GM21786 (cell line): ENCODE measurements around the gene MPV17.
"Not testable (repeated sequence)": the region's sequence is repeated elsewhere in the genome, so short reads cannot be mapped to it uniquely, and the experiment has no call there.

Experiments
- ATAC-seq: cut with Tn5 transposase; IDR thresholded peaks from one replicate; pipeline ENCODE4 v1.9.1; 2021; ENCODE audit not compliant: unreplicated experiment

MPV17 gene

DNA sequence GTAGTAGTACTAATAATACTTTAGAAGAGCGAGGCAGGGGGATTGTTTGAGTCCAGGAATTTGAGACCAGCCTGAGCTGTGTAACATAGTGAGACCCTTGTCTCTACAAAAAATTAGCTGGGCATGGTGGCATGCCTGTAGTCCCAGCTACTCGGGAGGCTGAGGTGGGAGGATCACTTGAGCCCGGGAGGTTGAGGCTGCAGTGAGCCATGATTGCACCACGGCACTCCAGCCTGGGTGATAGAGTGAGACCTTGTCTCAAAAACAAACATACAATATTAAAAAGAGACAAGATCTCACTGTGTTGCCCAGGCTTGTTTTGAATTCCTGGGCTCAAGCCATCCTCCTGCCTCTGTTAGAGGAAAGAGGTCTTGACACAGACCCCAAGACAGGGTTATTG lies 22.3 kb downstream of the MPV17 start:
- ATAC-seq = not testable (repeated sequence)

DNA sequence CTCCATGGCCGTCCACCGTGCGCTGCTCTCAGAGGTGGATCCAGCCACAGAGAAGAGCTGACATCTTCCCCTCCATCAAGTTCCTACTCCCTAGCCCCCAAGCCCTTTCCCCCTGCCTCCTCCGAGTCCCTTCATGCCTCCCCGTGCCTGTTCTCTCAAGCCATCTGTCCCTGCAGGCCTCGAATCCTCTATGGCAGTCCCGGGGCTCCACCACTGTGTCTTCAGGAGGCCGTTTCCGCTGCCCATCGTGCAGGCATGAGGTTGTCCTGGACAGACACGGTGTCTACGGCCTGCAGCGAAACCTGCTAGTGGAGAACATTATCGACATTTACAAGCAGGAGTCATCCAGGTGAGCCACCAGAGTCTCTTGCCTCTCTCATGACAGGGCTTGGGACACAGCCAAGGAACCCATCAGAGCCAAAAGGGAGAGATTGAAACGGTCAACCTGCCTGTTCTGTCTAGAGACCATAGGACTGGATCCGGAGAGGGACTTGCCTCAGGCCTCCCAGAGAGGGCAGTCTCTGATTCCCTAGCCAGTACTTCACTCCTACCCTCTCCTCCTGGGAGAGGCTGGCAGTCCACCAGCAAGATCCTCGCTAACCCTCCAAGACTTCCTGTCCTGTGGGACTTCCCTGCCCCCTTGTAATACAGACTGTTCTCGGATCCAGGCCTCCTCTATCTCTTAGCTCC lies 24.4 kb downstream of the MPV17 start:
- ATAC-seq = no peak

- ATAC-seq = no peak
Observed at GRCh38 chr2:27297195-27297594, 25.7 kb downstream of the MPV17 start.

DNA sequence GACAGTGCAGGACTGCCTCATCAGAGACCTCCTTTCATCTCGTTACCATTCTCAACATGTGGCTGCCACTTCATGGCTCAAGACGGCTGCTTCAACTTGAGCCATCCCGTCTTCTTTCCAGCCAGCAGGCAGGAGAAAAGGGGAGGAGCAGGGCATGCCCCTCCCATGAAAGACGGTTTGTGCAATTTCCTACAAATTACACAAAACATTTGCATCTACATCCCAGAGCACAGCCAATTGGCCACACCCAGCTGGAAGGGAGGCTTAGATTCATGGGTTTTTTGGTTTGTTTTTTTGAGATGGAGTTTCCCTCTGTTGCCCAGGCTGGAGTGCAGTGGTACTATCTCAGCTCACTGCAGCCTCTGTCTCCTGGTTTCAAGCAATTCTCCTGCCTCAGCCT lies 26.4 kb downstream of the MPV17 start:
- ATAC-seq = no peak

DNA sequence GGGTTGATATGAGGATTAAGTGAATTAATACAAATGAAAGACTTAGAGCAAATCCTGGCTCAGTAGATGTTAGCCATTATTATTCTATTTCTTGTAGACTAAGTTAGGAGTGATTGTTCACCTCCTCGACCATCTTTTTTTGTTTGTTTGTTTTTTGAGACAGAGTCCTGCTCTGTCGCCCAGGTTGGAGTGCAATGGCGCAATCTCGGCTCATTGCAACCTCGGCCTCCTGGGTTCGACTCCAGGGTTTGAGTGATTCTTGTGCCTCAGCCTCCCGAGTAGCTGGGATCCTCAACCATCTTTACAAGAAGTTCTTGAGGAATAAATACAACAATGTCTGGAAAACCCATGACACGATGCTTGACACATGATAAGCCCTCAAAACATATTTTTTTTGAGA lies 28.0 kb downstream of the MPV17 start:
- ATAC-seq = no peak

DNA sequence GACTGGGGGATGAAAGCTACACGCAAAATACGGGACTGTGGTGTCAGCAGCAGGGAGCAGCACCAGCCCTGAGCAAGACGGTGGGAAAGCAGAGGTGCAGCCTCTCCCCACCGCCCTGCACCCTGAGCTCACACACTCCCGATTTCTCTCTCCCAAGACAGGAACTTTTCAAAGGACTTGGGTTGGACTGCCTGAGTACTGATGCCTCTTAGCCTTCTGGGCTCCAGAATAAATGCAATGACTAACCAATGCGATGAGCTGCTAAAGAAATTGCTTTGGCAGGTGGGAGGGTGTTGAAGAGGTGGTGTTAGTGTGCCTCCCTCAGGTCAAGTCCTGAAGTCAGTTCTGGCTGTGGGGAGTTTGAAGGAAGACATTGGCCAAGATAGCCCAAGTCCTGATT lies 31.0 kb downstream of the MPV17 start:
- no peak for ATAC-seq

DNA sequence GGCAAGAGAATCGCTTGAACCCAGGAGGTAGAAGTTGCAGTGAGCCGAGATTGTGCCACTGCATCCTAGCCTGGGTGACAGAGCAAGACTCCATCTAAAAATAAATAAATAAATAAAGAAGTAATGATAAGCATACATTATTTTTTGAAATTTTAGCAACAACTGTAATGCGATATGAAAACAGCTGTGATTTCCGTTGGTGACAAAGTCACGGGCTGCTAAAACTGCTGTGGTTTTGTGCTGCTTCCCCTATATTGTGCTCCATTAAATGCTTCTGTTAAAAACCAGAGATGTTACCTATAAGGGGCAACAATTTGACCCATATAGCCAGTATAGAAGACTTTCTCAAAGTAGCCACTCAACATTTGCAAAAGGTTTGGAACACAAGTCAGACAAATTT lies 32.3 kb downstream of the MPV17 start:
- no peak for ATAC-seq

DNA sequence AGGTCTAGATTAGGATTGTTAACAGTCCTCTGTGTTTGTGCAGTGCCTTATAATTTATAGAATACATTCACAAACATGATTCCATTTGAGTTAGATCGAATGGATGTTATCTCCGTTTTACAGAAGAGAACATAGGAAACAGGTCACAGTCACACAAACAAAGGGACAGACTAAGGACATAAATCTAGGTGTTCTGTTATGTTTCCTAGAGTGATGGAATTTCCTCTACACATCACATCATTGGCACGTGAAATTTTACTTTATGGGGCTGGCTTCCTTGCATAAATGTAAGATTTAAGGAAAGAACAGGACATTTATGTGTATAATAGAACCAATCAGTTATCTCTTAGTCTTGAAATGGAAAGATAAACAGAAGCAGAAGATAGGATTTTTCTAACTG lies 34.3 kb downstream of the MPV17 start:
- no peak for ATAC-seq

DNA sequence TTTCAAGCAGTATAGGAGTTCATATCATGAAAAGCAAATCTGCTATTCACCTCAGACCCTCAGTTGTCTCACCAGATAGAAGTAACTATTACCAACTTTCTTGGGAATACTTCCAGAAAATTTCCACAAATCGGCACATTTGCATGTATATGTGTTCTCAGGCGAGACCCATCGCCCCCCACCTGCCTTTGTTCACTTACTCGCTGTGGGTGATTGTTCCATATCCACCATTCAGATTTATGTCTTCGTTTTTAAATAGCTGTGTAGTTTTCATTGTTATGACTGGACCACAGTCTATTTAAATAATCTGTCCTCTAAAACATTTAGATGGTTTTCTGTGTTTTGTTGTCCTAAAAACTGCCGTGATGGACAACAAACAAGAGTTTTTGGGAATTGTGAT lies 37.4 kb downstream of the MPV17 start:
- no peak for ATAC-seq

- ATAC-seq = no peak
Observed at GRCh38 chr2:27284996-27285395, 37.9 kb downstream of the MPV17 start.

DNA sequence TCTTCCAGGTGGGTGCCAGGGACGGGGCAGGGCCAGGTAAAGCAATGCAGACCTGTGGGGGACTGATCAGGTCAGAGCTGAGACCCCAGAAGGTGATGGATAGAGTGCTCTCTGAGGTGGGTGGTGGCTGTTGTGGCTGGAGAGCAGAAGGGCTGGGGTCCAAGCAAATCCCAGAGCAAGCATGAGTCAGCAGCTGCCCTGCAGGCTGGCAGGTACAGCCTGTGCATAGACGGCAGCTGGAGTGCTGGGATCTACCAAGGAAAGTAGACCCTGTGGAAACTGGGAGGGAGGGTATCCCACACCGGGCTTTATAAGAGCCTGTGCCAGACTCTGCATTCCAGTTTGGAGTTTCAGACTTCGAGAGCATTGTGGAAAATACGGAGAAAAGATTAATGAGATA lies 40.0 kb downstream of the MPV17 start:
- no peak for ATAC-seq

DNA sequence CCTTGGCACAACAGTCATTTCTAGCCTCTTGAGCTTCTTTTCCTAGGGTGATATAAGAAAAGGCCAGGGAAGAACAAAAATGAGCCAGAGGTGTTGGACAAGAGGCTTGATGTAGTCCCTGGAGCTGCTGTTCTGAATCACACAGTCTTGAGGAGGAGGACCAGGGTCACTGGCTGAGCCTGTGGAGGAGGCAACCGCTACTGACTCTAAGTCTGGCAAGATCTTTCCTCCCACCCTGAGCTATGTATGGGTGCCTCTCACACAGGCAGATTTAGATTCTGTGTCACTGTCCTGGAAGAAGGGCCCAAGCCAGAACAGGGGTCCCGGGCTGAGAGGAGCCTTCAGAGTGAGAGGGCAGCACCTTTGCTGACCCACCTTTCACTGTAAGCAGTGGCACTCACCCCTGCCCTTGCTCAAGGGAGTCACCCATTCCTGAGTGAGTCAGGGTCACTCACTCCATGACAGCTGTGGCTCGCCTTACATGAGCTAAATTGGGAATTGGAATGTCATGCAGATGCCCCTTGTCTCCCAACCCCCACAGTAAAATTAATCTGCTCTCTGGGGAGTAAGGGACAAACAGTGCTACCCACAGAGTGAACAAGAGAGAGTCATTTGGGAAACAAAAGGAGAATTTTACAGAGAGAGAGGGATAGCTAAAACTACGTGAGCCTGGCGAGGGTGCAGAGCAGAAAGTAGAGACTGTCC lies 40.9 kb downstream of the MPV17 start, which contains the start of gene TRIM54:
Gene TRIM54 (plus strand): TSS at position 575 of the 705 bp plus-strand sequence. CDS start 303 bp downstream, outside the sequence.
- ATAC-seq = no peak

- ATAC-seq = no peak
Observed at GRCh38 chr2:27281442-27281841, 41.5 kb downstream of the MPV17 start.

GRCh38 chr2:27280826-27281225 lies 42.1 kb downstream of the MPV17 start:
- ATAC-seq = no peak

DNA sequence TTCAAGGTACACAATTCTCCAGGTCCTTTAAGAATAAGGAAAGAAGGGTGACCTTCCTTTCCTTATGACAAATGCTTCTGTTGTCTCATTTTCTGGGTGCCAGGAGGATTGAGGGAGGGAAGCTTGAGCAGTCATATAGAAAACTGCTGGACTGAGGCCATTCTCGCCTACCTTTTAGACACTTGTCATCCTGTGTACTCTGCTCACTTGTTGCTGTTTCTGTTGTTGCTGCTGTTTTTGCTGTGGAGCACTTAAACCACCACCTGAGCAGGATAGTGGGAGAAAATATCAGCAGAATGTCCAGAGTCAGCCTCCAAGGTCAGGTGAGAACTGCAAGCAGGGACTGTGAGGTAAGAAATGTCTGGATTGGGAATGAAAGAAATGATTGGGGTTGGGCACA lies 44.9 kb downstream of the MPV17 start:
- ATAC-seq = no peak

DNA sequence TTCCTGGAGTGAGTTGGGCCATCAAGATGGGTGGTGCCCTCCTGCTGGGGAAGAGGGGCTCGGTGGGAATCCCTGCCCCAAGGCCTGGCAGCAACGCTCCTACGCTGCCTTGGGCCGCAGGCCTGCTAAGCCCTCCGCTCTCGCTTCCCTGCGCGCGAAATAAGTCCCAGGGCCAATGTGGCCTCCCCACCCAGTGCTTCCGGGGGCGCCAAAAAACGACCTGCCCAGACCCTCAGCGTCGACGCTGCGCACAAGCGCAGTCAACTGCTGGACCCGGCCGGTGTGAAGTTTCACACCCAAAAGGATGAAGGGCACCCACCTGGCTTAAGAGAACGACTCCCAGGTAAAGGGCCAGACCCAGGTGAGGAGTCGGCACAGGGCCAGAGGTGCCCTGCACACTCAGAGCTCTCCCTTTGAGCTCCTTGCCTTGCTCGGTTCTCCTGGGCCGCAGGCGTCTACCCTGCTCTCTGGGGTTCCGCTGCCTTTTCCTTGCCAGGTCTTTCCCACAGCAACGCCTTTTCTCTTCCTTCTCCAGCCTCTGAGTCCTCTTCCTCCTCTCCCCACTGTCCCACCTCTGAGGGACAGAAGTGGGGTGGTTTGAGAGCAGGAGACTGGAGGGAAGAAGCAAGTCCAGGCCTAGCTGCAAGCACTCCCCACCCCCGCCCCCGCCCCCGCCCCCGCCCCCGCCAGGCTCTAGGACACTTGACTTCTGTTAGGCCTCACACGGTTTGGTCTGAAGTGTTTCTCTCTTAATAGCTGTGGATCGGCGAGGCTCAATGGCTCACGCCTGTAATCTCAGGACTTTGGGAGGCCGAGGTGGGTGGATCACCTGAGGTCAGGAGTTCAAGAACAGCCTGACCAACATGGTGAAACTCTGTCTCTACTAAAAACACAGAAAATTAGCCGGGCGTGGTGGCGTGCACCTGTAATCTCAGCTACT lies 47.4 kb downstream of the MPV17 start, which contains the start of gene DNAJC5G:
Gene DNAJC5G (plus strand): TSS at position 223 of the 940 bp plus-strand sequence. CDS start 1,296 bp downstream, outside the sequence.
- no peak for ATAC-seq

DNA sequence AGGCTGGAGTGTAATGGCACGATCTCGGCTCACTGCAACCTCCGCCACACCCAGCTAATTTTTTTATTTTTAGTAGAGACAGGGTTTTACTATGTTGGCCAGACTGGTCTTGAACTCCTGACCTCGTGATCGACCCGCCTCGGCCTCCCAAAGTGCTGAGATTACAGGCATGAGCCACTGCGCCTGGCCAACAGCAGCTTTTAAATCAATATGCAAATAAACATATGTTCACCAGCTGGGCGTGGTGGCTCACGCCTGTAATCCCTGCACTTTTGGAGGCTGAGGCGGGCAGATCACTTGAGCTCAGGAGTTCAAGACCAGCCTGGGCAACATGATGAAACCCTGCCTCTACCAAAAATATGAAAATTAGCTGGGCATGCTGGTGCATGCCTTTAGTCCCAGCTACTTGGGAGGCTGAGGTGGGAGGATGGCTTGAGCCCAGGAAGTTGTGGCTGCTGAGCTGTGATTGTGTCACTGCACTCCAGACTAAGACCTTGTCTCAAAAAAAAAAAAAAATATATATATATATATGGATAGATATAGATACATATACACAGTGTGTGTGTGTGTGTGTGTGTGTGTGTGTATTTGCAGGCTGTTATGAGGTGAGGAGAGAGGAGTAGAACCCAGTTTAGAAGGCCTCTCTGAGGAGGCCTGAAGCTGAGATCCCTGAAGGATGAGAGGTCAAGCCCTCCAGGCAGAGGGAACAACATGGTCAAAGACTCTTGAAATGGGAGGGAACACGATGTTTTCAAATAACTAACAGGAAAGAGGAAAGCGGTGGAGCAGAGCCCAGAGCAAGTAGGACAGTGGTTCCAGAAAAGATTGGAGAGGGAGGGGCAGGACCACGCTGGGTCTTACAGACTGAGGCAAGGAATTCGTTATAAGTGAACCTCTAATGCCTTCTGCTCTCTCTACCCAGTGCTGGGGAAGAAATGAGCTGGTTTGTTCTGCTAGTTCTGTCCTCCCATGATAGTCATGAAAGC lies 50.1 kb downstream of the MPV17 start:
- ATAC-seq = not testable (repeated sequence)

GRCh38 chr2:27271631-27272340 lies 51.1 kb downstream of the MPV17 start:
- ATAC-seq = no peak

- ATAC-seq = no peak
Observed at GRCh38 chr2:27270670-27271069, 52.2 kb downstream of the MPV17 start.

GRCh38 chr2:27270131-27270530 lies 52.8 kb downstream of the MPV17 start:
- no peak for ATAC-seq
